HTR-8/SVneo (cell line): ENCODE results near the gene SIGLEC15.
"Not testable (repeated sequence)": the region's sequence is repeated elsewhere in the genome, so short reads cannot be mapped to it uniquely, and the experiment has no call there.

Source experiments
- DNase-seq: peaks from one replicate; pipeline ENCODE4 v3.0.0; 2011; ENCODE audit warnings: low spot score, mixed read lengths; ENCODE audit not compliant: insufficient read length
- FAIRE-seq: peaks from 2 replicates; lab custom pipeline; 2011; peaks lifted over from hg19 to GRCh38; lab: Jason Lieb, UNC

The SIGLEC15 gene

GRCh38 chr18:45841765-45842442 lies 16.4 kb downstream of the SIGLEC15 start:
- no peak for DNase-seq
- FAIRE-seq = no peak

GRCh38 chr18:45843019-45843418 lies 17.5 kb downstream of the SIGLEC15 start:
- DNase-seq = no peak
- FAIRE-seq = no peak

- no peak for DNase-seq
- no peak for FAIRE-seq
Observed at GRCh38 chr18:45844938-45845337, 19.5 kb downstream of the SIGLEC15 start.

- FAIRE-seq (no peak), DNase-seq (no peak)
Observed at GRCh38 chr18:45845410-45845809, 19.9 kb downstream of the SIGLEC15 start.

GRCh38 chr18:45847119-45847518 lies 21.6 kb downstream of the SIGLEC15 start:
- DNase-seq = no peak
- no peak for FAIRE-seq

GRCh38 chr18:45848643-45849042 lies 23.2 kb downstream of the SIGLEC15 start:
- FAIRE-seq, DNase-seq: not testable (repeated sequence)

- DNase-seq (no peak), FAIRE-seq (no peak)
Observed at GRCh38 chr18:45849529-45849928, 24.1 kb downstream of the SIGLEC15 start.

- FAIRE-seq = no peak
Observed at GRCh38 chr18:45850021-45850420, 24.5 kb downstream of the SIGLEC15 start.

GRCh38 chr18:45851161-45851925 lies 25.9 kb downstream of the SIGLEC15 start:
- DNase-seq = no peak
- FAIRE-seq = no peak

More at GRCh38 chr18:45850021-45850420, 24.5 kb downstream of the SIGLEC15 start:
- no peak for DNase-seq

GRCh38 chr18:45852631-45853030 lies 27.2 kb downstream of the SIGLEC15 start:
- no peak for DNase-seq
- no peak for FAIRE-seq

GRCh38 chr18:45854036-45854586 lies 28.6 kb downstream of the SIGLEC15 start:
- DNase-seq = no peak
- FAIRE-seq = no peak

- DNase-seq (no peak), FAIRE-seq (no peak)
Observed at GRCh38 chr18:45856531-45856930, 31.1 kb downstream of the SIGLEC15 start.

- no peak for DNase-seq
- FAIRE-seq = no peak
Observed at GRCh38 chr18:45859334-45859733, 33.9 kb downstream of the SIGLEC15 start.

- no peak for FAIRE-seq
- DNase-seq = no peak
Observed at GRCh38 chr18:45860492-45860891, 35.0 kb downstream of the SIGLEC15 start.

- DNase-seq (no peak), FAIRE-seq (no peak)
Observed at GRCh38 chr18:45860971-45861370, 35.5 kb downstream of the SIGLEC15 start.

GRCh38 chr18:45861926-45862325 lies 36.5 kb downstream of the SIGLEC15 start:
- no peak for DNase-seq
- FAIRE-seq = no peak

- DNase-seq (no peak), FAIRE-seq (no peak)
Observed at GRCh38 chr18:45863469-45863868, 38.0 kb downstream of the SIGLEC15 start.

- FAIRE-seq (no peak), DNase-seq (no peak)
Observed at GRCh38 chr18:45864081-45864480, 38.6 kb downstream of the SIGLEC15 start.

GRCh38 chr18:45865466-45865865 lies 40.0 kb downstream of the SIGLEC15 start:
- FAIRE-seq = no peak
- no peak for DNase-seq

GRCh38 chr18:45870419-45870818 lies 44.9 kb downstream of the SIGLEC15 start:
- DNase-seq (no peak), FAIRE-seq (no peak)

GRCh38 chr18:45871431-45872084 lies 46.1 kb downstream of the SIGLEC15 start:
- DNase-seq = peak; percentile 8
- FAIRE-seq = no peak
